Endodermal cell (in vitro differentiated cells): ENCODE results near the gene PDE4D. TPM values are rescaled to one million over a fixed set of nuclear protein-coding genes. Genes with fewer than 3 reads are reported as not detected.

Source experiments
- DNase-seq: peaks from one replicate; pipeline ENCODE4 v3.0.0-alpha.2; 2017
- H3K27ac ChIP-seq: 2 replicates; pipeline ENCODE4 v1.5.1; 2013; ENCODE audit warnings: mild to moderate bottlenecking, low read depth, low read length, moderate library complexity
- H3K27me3 ChIP-seq: 2 replicates; pipeline ENCODE4 v1.6.1; 2013; ENCODE audit warnings: mild to moderate bottlenecking, low read length, moderate library complexity; ENCODE audit not compliant: insufficient read depth, control insufficient read depth, poor library complexity, severe bottlenecking
- H3K36me3 ChIP-seq: 2 replicates; pipeline ENCODE4 v1.7.0; 2013; ENCODE audit warnings: mild to moderate bottlenecking, low read length, moderate library complexity; ENCODE audit not compliant: control insufficient read depth, insufficient read depth
- H3K4me1 ChIP-seq: one replicate; pipeline ENCODE4 v1.7.0; 2013; ENCODE audit warnings: low read length; ENCODE audit not compliant: control insufficient read depth, insufficient read depth
- H3K4me3 ChIP-seq: 2 replicates; pipeline ENCODE4 v1.5.1; 2013; ENCODE audit warnings: mild to moderate bottlenecking, low read length, moderate library complexity
- H3K9ac ChIP-seq: 2 replicates; pipeline ENCODE4 v1.6.1; 2013; ENCODE audit warnings: mild to moderate bottlenecking, low read length, moderate library complexity; ENCODE audit not compliant: poor library complexity, severe bottlenecking; ENCODE audit errors: extremely low read depth
- H3K9me3 ChIP-seq: 2 replicates; pipeline ENCODE4 v1.6.1; 2013; ENCODE audit warnings: mild to moderate bottlenecking, low read length, moderate library complexity; ENCODE audit not compliant: control insufficient read depth
- H3K27ac Mint-ChIP-seq: 2 replicates; pipeline ENCODE4 v1.8.0; 2020; ENCODE audit warnings: mixed read lengths
- H3K27me3 Mint-ChIP-seq: 2 replicates; pipeline ENCODE4 v1.8.0; 2021; ENCODE audit warnings: mild to moderate bottlenecking, mixed read lengths; ENCODE audit not compliant: insufficient read depth
- H3K36me3 Mint-ChIP-seq: 2 replicates; pipeline ENCODE4 v1.8.0; 2020; ENCODE audit warnings: low read depth, mixed read lengths
- H3K4me1 Mint-ChIP-seq: 2 replicates; pipeline ENCODE4 v1.8.0; 2020; ENCODE audit warnings: mixed read lengths
- H3K4me3 Mint-ChIP-seq: 2 replicates; pipeline ENCODE4 v1.8.0; 2020; ENCODE audit warnings: mild to moderate bottlenecking, moderate library complexity, mixed read lengths
- H3K9me3 Mint-ChIP-seq: 2 replicates; pipeline ENCODE4 v1.8.0; 2020; ENCODE audit warnings: mild to moderate bottlenecking, mixed read lengths
- CTCF ChIP-seq: fragments of 200-600 bp; sonication (generic); conservative IDR thresholded peaks from 2 replicates; pipeline ENCODE4 v1.5.0; 2021; ENCODE audit warnings: antibody characterized with exemption, mild to moderate bottlenecking
- WGBS, 2 experiments: methylation state at CpG; one replicate each; pipeline versions ENCODE4 v1.1.5 to v1.1.7; 2013; ENCODE audit warnings: missing lambda C conversion rate in 2 of 2, mixed read lengths in 1 of 2; ENCODE audit not compliant: insufficient coverage in 1 of 2, insufficient read length in 1 of 2; 5-methylcytosine and 5-hydroxymethylcytosine counted together
- total RNA-seq, 2 donors: library from RNA; stranded (reverse); fragmentation: NEBNext Ultra II Directional in 1 of 2; extraction: Animal tissue kit (Norgen Biotek cat#: 25700) in 1 of 2; gene quantifications; 2 replicates in 1 of 2; 3 replicates in 1 of 2; pipeline ENCODE4 v1.2.1, GENCODE V29; 2021

The PDE4D gene
- total RNA-seq, 2 donors from 2014 or later: 9.2 to 11.4 TPM

- Mint-ChIP-seq H3K27ac (no peak overlapping the region), H3K27me3 (no peaks in the 10 kb centered on the region), H3K4me3 (no peak overlapping the region), H3K36me3 (no peaks in the 10 kb centered on the region), H3K4me1 (no peaks in the 10 kb centered on the region), H3K9me3 (no peaks in the 10 kb centered on the region)
- H3K27me3 ChIP-seq: no peaks in the 10 kb centered on the region
- WGBS, 2 experiments: 96 to 100% methylated on average over 2 of the region's 2 CpGs
- no peaks in the 10 kb centered on the region for H3K4me1 ChIP-seq
- no peak overlapping the region for H3K9ac ChIP-seq
- no peak overlapping the region for H3K27ac ChIP-seq
- no peaks in the 10 kb centered on the region for H3K9me3 ChIP-seq
- TF ChIP-seq CTCF: peak; percentile 40
- H3K36me3 ChIP-seq: no peaks in the 10 kb centered on the region
- no peak for DNase-seq
- H3K4me3 ChIP-seq: no peak overlapping the region
Measured at GRCh38 chr5:59221769-59222168, 671.8 kb downstream of the PDE4D start.

- no CpG with 5 or more reads among the region's 2 CpGs for WGBS, 2 experiments
- no peak overlapping the region for H3K27ac Mint-ChIP-seq
- TF ChIP-seq CTCF: peak; percentile 69
- no peak overlapping the region for H3K4me3 Mint-ChIP-seq
- no peaks in the 10 kb centered on the region for H3K4me1 Mint-ChIP-seq
- Histone ChIP-seq H3K9ac (no peak overlapping the region), H3K9me3 (no peaks in the 10 kb centered on the region), H3K36me3 (no peaks in the 10 kb centered on the region), H3K27ac (no peak overlapping the region), H3K4me3 (no peak overlapping the region), H3K27me3 (no peaks in the 10 kb centered on the region), H3K4me1 (no peaks in the 10 kb centered on the region)
- no peaks in the 10 kb centered on the region for H3K9me3 Mint-ChIP-seq
- DNase-seq: no peak
- H3K36me3 Mint-ChIP-seq: no peaks in the 10 kb centered on the region
- H3K27me3 Mint-ChIP-seq: no peaks in the 10 kb centered on the region
Measured at GRCh38 chr5:59218424-59219045, 675.0 kb downstream of the PDE4D start.

- H3K9ac ChIP-seq: no peak overlapping the region
- H3K27ac Mint-ChIP-seq: no peak overlapping the region
Measured at GRCh38 chr5:59216841-59217240, 676.7 kb downstream of the PDE4D start.

More at GRCh38 chr5:59216841-59217240, 676.7 kb downstream of the PDE4D start:
- no peak for TF ChIP-seq CTCF
- H3K4me1 Mint-ChIP-seq: no peaks in the 10 kb centered on the region
- H3K9me3 Mint-ChIP-seq: no peaks in the 10 kb centered on the region
- no peaks in the 10 kb centered on the region for H3K36me3 Mint-ChIP-seq
- H3K4me3 ChIP-seq: no peak overlapping the region
- H3K27ac ChIP-seq: no peak overlapping the region
- no peaks in the 10 kb centered on the region for H3K27me3 Mint-ChIP-seq
- no peaks in the 10 kb centered on the region for H3K9me3 ChIP-seq
- no peaks in the 10 kb centered on the region for H3K27me3 ChIP-seq
- no peak overlapping the region for H3K4me3 Mint-ChIP-seq
- H3K4me1 ChIP-seq: no peaks in the 10 kb centered on the region
- no peaks in the 10 kb centered on the region for H3K36me3 ChIP-seq
- no peak for DNase-seq
- WGBS, 2 experiments: 78 to 90% methylated on average over 2 to 4 of the region's 4 CpGs
